ENCODE data around the gene AHRR.
A peak's percentile ranks its signal among the peaks of the same experiment; 100 is the strongest.
"Not testable (repeated sequence)": the region's sequence is repeated elsewhere in the genome, so short reads cannot be mapped to it uniquely, and the experiment has no call there.

Gene AHRR

DNA sequence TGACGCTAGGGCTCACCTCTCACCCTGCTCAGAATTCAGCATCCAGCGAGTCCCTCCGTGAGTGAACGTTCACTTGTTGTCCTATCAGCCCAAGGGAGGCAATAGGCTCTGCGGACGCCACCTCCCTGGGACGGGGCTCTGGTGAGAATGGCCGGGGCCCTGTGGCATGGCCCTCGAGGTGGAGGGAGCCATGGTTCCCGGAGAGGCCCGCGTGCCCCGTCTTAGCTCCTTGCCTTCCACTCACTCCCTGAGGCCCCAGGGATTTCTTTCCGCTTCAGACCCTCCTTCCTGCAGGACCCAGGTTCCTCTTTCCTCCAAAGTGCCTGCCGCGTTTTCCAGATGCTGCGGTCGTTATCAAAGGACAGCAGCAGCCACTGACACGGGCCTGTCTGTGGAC lies 142.9 kb downstream of the AHRR start:
- no peak for DNase-seq

DNA sequence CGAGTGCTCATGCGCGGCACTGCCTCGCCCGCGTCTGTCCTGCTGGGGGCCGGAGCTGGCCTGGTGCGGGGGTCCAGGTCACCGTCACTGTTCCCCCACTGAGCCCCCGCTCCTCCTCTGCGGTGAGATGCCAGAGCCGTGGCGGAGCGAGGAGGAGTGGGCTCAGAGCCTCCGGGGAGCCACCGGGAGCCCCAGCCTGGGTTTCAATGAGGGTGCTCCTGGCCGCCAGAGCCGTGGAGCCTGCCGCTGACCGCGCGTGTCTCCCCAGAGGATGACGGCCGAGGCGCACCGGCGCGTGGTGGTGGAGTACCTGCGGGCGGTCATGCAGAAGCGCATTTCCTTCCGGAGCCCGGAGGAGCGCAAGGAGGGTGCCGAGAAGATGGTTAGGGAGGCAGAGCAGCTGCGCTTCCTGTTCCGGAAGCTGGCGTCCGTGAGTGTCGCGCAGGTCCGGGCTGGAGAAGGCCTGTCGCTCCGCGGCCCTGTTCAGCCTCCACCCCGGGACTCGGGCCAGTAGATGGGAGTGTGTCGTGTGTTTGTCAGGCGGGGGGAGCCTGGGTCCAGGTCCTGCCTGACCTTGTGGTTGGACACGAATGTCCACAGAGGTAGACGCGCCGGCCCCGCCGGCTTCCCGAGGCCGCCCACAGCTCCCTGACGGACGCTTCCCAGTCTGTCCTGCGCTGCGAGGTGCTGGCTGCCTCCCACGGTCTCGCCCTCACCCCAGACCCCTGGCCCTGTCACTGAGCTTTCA lies 143.5 kb downstream of the AHRR start:
- DNase-seq, result no peak

- no peak for DNase-seq
Measured at GRCh38 chr5:465591-466403, 144.3 kb downstream of the AHRR start.

GRCh38 chr5:466661-467310 lies 145.3 kb downstream of the AHRR start:
- DNase-seq, result no peak

DNA sequence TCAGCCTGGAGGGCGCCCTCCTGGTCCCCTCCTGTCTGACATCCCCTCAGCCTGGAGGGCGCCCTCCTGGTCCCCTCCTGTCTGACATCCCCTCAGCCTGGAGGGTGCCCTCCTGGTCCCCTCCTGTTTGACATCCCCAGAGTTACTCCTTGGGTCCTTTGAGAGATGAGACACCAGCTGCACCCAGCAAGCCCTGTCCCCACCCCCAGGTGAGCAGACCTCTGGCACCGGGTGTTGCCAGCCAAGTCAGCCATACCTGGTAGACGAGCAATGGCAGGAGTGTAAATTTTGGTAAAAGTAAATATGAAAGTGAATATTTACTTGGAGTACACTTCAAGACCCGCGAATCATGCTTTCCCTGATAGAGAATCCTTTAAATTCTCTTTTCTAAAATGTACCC lies 146.9 kb downstream of the AHRR start:
- DNase-seq, result no peak

DNA sequence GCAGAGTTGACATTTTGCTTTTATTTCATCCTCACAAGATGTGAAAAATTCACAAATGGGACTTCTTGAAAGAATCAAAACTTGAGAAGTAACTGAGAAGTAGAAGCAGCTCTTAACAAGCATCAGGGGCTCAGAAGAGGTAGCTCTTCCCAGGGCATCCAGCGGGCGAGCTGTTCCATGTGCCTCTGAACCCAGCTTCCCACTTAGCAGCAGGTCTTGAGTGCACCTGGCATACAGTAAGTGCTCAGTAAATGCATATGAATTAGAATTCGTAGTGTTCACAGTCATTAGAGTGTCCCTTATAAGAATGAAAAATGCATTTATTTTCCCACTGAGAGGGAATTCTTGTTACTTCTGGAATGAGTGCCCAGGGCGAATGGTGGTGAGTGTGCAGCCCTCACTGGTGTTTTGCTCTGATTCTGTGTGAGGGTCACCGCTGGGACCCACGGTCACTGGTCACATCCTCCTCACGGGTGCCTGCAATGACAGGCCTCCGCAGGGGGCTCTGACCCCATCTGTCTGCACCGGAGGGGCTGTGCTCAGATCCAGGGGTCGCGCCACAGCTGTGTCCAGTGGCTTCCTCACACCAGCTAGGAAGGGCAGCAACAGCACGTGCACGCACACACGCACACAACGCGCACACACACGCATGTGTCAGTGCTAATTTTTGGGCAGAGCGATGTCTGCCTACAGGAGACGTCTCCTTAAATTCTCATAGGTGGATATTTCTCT lies 148.4 kb downstream of the AHRR start:
- DNase-seq, result no peak

DNA sequence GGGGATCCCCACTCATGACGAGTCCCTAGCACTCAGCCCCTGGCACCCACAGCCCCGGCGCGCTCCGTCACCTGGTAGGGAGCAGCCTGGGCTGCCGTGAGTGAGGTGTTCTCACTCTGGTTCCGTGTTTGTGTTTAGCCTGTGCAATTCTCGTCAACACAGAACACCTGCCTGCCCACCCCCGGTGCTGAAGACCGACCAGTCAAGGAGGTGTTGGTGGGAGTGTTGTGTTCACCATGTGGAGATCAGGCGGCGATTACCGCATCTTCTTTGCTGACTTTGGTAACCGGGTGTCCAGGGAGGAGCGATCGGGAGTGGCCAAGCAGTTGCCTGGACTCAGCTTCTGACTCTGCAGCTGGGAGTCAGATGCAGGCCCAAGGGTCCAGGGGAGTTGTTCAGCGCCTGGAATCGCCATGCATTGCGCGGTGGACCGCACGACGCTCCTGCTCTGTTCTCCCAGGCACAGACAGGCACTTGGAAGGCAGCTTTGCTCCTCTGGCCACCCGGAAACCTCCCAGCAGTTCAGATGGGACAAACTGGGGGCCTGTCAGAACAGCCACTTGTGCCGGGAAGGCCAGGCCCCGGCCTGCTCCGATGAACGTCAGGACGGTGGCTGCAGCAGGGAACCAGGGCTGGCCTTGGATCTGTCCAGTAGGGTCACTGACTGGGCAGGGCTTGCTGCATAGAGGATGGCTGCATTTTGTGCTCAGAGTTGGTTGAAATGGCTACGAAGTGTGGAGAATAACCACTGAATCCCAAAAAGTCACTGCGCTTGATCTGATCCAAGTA lies 149.6 kb downstream of the AHRR start:
- DNase-seq, result no peak

- no peak for DNase-seq
Measured at GRCh38 chr5:471750-472058, 150.2 kb downstream of the AHRR start.

- DNase-seq, result no peak
Measured at GRCh38 chr5:472076-472655, 150.7 kb downstream of the AHRR start.

GRCh38 chr5:472656-473550 lies 151.4 kb downstream of the AHRR start:
- peak; percentile 78 for DNase-seq

DNA sequence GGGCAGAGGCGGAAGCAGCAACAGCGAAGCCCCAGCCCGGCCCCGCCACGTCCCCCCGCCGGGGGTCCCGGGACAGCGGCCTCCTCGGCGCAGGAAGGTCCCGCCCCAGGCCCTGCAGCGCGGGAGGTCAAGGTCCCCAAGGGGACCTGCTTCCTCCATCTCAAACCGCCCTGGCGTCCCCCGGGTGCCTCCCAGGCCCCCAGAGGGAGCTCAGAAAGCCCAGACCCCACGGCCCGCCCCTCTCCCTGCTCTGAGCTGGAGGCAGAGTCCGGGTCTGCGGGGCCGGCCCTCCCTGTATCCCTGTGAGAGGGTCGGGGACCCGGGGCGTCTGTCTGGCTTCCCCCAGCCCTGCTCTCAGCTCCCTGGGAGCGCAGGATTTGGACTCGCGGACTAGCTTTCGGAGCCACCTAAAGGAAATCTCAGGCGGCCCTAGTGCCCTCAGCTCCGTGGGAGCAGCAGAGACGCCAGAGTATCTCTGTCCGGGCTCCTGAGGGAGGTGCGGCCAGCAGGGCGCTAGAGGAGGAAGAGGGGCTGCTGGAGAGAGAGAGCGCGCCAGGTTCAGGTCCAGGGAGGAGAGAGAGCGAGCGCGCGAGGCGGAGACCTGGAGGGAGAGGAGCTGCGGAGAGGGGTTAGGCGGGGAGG lies 152.2 kb downstream of the AHRR start:
- peak; percentile 13 for DNase-seq

DNA sequence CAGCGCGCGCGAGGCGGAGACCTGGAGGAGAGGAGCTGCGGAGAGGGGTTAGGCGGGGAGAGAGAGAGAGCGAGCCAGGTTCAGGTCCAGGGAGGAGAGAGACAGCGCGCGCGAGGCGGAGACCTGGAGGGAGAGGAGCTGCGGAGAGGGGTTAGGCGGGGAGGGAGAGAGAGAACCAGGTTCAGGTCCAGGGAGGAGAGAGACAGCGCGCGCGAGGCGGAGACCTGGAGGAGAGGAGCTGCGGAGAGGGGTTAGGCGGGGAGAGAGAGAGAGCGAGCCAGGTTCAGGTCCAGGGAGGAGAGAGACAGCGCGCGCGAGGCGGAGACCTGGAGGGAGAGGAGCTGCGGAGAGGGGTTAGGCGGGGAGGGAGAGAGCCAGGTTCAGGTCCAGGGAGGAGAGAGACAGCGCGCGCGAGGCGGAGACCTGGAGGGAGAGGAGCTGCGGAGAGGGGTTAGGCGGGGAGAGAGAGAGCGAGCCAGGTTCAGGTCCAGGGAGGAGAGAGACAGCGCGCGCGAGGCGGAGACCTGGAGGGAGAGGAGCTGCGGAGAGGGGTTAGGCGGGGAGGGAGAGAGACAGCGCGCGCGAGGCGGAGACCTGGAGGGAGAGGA lies 152.8 kb downstream of the AHRR start:
- not testable (repeated sequence) for DNase-seq

GRCh38 chr5:474840-475661 lies 153.5 kb downstream of the AHRR start:
- DNase-seq, result no peak

DNA sequence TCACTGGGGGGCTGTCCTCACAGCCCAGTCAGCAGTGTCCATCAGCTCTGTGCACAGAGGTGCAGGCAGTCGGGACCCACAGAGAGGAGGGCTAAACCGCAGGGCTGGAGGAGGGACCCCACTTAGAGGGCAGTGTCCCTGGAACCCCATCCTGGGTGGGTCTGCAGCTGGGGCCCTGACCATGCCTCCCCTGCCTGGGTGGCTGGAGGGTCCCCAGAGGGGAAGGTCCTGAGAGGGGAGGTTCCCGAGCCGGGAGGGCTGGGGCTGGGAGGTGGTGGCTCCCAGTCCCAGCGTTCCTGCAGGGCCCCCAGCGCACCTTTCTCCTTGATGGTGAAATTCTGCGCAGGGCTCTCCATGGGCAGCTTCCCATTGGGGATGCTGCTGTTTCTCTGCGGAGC lies 154.2 kb downstream of the AHRR start:
- no peak for DNase-seq

DNA sequence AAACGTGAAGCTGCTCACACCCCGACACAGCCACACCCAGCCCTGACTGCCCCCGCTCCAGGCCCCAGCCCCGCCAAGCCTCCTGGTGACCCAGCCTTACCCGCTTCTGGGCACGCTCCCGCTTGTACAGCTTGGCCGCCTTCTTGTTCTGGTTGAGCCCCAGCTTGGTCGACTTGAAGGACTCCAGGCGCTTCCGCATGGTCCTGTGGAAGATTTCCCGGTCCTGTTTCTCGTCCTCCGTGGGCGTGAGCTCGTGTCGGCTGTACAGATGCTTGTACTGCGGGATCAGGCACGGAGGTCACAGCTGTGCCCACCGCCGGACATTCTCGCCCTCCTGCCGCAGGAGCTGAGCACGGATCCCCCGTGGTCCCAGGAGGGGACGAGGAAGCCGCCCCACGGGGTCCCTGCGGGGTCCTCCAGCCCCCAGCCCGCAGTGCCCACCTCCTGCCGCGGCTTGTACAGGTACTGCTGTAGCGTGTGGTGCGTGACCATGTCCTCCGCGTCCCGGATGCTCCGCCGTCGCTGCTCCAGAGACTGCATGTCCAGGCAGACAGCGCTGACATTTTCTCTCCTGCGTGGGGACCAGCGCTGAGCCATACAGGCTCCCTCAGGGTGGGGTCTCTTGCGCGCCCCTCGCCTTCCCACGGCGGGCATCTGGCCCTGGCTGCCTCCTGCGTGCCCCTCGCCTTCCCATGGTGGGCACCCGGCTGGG lies 154.7 kb downstream of the AHRR start:
- no peak for DNase-seq

DNA sequence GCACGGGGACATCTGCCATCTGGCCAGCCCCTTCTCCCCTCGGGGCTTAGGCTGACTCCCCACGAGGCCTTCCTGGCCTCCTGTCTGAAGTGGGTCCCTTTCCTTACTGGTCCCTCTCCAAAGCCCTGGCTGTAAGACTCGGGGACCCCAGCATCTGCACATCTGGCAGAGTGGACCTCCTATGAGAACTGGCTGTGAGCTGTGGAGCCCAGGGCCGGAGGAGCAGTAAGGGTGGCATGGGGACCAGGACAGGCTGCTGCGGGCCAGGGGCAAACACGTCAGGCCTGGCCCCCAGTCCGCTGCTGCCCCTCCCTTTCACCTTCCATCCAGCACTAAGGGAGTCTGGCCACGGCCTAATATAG lies 155.3 kb downstream of the AHRR start:
- DNase-seq, result no peak

- DNase-seq, result no peak
Measured at GRCh38 chr5:477247-477646, 155.7 kb downstream of the AHRR start.

DNA sequence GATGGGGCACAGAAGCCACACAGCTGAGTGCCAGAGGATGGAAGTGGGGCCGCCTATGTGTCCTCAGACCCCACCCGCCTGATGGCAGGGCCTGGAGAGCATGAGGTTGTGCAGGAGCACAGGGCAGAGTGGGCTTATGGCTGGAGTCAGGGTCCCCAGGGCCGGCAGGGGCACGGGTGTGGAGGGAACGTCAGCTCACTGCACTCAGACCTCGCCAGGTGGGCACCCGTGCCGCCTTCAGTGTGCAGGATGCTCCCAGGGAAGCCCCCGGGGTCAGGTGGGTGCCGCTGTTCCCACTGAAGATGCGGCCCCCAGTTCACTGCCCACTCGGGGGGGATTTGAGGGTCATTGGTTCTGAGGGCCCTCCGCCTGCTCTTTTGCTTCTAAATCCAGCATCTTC lies 156.4 kb downstream of the AHRR start:
- DNase-seq, result no peak

Measured in HCEC 1CT (cell line).